Hematopoietic multipotent progenitor cell treated with erythropoietin and hydrocortisone succinate and interleukin-3 and kit ligand, for 8 days (in vitro differentiated cells): ENCODE measurements around the gene MB.

Experiments
- DNase-seq: peaks from one replicate; pipeline ENCODE4 v3.0.0-alpha.2; 2015

The MB gene

DNA sequence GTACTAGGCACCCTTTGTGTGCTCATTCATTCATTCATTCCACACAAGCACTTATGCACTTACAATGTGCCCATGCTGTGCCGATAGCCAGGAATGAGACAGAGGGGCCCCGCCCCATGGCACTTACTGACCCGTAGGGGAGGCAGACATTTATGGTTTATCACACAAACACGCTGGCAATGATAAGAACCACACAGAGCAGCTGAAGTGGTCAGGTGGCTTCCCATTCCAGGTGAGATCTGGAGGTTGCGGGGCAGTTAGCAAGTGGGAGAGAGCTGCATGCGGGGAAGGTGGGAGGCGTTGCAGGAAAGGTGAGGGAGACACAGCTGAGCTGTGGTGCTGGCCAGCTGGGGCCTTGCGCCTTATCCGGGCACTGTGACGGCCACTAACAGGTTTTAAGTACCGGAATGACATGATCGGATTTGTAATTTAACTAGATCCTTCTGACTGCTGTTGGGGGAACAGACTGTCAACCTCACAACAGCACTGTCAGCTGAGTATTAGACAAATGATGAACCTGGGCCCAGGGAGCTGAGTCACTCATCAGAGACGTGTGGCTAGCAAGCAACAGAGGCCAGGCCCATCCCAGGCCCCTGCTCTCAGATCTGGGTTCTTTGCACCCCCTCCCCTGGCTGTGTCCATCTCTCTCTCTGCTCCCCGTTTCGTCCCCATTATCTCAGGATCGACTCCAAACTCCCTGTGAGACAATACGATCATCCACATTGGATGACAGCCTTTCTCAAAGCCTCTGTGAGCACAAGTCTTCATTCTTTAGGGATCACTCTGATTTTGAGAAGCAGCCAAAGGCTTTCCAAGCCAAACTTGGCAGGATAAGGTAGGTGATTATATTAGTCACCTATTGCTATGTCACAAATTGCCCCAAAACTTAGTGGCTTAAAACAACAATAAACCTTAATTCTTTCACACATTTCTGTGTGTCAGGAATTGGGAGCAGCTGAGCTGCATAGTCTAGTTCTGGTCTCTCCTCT is 48.1 kb downstream of the MB start:
- DNase-seq, result no peak

GRCh38 chr22:35567351-35568141 is 49.6 kb downstream of the MB start:
- no peak for DNase-seq

DNA sequence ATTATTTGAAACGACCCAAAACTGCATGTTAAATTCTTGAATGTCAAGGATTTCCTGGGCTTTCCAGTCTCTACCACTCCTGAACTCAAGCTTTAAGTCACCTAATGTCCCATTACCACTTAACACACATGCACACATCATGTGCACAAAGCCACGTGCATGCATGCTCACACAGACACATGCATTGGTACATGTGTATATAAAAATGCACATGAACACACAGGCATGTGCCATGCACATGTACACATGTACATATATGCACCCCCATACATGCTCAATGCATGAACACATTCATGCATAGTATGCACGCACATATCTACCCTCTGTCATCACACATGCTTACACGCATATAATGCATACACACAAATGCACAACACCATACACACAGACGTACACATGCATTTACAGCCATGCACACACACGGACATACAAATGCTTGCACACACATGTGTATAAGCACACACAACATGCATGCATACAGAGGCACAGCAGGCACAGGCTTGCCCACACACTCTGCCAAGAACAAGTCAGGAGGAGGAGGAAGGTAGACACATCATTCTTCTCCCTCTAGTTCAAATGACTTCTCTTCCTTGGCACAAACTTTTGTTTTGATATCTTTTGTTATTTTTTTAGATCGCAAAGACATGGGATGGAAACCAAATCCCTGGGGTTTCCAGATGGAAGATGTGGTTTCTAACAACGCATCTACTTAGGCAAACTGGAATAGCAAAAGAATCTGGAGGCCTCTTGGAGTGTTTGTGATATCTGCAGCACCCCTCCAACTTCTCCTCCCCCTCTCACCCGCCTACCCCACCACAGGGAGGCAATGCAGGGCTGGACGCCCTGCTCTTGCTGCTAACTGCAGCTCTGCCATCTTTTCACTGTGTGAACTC is 51.9 kb downstream of the MB start:
- no peak for DNase-seq

GRCh38 chr22:35563211-35563610 is 53.9 kb downstream of the MB start:
- no peak for DNase-seq

- no peak for DNase-seq
Measured at GRCh38 chr22:35561796-35562526, 55.2 kb downstream of the MB start.

DNA sequence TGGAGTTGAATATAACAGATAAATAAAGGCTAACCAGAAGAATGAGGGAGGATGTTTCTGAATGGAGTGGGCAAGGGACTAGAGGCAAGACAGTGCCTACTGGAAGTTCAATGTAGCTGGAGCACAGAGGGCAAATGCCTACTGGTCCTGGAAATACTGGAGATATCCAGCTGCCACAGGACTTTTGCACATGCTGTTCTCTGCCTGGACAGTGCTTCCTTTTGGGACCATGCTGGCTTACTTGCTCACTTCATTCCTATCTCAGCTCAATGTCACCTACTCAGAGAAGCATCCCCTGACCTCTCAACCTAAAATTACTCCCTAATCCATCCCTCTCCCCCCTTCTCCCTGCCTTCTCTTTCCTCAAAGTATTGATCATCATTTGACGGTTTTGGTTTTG is 56.3 kb downstream of the MB start:
- DNase-seq, result no peak

- DNase-seq, result no peak
Measured at GRCh38 chr22:35560366-35560765, 56.8 kb downstream of the MB start.

DNA sequence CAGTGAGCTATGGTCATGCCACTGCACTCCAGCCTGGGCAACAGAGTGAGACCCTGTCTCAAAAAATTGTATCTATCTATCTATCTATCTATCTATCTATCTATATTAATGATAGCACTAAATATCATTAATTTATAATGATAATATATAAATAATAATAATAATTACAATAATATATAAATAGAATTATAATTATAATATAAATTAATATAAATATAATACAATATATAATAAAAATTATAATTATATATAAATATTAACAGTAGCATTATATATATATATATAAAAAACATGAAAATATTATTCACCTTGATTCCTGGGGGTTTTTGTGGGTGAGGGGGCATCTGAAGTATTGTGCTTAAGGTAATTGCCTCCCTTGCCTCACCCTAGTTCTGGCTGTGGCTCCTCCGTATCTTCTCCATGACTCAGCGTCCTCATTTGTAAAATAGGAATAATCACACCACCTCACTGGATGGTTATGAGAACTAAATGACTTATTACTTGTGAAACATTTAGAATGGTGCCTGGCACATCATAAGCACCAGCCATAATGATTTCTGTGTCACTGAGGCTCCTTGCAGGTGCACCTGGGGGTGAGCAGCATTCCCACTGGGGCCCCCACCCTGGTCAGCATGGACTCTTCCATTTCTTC is 57.6 kb downstream of the MB start:
- no peak for DNase-seq

- no peak for DNase-seq
Measured at GRCh38 chr22:35558719-35559118, 58.4 kb downstream of the MB start.

DNA sequence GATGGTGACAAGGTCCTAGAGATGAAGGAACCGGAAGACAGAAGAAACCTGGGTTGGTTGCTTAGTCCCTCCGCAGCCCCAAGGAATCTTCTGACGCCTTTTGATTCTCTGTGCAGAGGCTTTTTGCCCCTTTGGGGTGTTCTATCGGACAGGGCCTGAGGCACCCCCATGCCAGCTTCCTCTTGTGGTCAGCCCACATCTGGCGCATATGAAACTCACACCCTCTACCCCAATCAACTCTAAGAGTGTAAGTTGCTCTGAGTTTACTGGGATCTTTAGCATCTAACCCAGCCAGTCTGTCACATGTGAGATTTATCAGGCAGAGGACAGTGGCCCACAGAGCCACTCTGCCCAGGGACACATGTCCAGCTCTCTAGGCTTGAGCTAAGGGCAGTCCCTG is 59.1 kb downstream of the MB start:
- DNase-seq, result no peak
